ENCODE results near the gene MORN1.

Gene MORN1

DNA sequence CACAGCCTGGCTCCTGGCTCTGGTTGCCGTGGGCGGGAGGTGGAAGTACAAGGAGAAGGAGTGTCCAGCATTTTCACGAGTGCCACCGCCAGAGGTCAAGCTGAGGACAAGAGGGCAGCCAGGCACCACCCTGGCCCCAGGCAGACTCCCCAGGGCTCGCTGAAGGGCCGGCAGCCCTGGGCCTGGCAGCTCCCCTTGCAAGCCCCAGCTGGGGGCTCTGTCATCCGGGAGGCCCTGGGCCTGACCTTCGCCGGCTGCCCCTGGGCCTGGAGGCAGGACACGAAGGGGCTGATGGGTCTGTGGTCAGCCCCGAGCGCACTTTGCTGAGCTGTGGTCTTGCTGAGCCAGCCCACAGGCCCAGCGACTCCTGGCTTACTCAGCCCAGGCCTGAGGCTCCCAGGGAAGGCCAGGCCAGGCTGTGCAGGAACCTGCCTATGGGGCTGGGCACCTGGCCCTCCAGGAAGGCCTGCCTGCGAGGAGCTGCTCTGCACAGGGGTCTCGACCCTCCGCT is 74.8 kb downstream of the MORN1 start:
- no peak for DNase-seq

DNA sequence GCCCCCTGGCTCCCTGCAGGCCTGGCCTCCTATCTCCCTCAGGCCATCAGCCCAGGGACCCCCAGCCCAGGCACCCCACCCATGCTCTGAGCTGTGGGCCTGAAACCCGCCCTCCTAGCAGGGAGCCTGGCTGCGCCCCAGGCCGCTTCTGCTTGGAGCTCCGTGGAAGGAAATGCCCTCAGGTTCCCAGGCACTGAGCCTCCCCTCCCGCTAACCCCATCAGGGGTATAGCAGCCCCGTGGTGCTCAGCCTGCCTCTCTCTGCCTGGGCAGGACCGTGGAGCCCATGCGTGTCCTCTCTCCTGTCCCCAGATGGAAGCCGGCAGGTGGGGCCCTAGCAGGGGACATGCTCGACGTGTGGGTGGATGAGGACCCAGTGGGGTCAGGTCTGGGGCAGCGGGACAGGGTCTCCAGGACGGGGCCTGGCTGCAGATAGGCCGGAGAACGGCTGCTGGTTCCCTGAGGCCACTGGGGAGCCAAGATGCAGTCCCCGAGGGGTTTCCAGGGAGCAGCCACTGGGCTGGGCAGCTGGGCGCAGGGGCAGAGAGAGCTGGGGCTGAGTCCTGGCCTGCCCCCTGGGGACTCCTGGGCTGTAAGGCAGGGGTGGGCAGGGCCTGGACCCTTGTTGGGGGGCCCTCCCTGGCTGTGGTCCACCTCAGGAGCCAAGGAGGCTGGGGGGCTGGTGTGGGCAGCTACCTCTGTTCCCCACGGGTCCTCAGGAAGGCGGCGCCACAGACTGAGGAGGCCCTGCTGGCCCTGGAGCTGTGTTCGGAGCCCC is 75.5 kb downstream of the MORN1 start:
- no peak for DNase-seq

DNA sequence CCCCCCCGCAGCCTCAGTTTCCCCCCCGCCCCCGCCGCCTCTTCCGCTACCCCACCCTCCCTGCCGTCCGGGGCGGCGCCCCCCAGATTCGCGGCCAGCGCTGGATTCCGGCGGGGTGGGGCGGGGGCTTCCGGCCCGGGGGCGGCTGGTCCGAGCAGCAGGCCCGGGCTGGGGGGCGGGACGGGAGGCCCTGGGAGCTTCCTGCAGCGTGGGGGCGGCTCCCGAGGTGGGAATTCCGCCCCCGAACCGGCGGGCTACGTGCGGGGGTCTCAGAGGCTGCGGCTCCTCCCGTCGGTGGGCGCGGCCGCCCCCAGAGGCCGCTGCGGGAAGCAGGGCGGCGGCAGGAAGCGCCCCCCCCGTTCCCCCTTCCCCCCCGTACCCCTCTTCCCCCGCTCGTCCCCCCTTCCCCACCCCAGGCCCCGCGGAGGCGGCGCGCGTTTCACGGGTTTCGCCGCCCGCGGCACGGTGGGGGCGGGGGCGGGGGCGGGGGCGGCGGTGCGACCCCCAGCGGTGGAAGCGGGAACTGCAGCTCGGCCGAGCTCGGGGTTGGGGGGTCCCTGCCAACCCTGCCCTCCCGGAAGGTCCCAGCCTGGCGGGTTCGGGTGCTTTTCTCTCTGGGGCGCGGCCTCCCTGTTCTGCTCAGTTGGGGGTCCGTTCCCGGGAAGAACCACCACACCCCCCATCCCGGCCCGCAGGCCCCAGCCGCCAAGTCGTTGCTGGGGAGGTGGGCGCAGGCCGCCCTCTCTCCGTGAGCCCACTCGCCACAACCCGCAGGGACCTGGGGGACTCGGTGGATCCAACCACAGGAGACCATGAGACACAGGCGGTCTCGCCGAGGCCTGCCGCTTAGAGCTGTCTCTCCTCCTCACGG is 76.3 kb downstream of the MORN1 start:
- peak; percentile 64 for DNase-seq

DNA sequence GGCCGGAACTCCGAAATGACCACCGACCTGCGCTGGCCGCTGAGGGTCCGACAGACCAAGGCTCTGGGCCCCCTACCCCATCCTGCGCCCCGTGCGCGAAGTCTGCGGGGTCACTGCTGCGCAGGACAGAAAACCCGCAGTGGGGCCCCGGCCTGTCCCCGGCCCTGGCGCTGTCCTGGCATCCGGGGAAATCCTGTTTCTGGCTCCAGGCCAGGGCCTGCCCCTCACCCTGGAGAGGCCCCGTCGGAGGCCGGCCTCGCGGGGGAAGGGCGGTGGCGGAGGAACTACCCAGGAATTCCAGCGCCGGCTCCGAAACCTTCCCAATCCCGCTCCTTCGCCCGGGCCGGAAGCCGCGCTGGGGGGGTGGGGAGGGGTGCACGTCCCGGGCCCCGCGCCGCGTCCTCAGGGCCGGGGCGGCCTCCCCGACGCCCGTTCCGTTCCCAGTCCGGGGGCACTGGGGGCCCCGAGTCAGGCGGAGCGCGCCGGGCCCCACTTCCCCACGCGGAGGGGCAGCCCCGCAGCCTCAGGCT is 77.0 kb downstream of the MORN1 start:
- no peak for DNase-seq

DNA sequence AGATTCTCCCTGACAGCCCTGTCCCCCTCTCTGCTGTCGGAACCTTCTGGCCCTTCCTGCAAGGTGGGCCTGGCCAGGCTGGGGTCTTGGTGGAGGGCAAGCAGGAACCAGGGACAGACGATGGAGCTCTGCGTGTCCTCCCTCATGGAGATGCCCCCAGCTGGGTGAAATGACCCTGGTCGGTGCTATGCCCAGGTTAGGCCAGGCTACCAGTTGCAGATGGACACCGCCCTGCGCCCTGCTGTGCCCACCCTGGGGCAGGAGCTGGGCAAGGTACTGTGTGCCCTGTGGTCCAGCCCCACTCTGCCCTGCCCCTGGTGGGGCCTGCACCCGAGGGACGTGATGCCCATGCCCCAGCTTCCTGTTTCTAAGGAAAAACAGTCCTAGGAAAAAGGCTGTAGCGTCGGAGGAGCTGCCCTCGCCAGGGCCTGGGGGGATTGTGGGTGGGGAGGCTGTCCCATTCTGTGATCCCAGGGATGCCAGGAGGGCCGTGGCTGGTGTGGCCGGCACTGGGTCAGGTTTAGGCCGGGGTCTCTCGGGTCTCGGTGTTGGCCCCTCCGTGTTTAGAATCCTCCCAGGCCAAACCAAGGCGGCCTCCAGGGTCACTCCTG is 77.6 kb downstream of the MORN1 start:
- no peak for DNase-seq

DNA sequence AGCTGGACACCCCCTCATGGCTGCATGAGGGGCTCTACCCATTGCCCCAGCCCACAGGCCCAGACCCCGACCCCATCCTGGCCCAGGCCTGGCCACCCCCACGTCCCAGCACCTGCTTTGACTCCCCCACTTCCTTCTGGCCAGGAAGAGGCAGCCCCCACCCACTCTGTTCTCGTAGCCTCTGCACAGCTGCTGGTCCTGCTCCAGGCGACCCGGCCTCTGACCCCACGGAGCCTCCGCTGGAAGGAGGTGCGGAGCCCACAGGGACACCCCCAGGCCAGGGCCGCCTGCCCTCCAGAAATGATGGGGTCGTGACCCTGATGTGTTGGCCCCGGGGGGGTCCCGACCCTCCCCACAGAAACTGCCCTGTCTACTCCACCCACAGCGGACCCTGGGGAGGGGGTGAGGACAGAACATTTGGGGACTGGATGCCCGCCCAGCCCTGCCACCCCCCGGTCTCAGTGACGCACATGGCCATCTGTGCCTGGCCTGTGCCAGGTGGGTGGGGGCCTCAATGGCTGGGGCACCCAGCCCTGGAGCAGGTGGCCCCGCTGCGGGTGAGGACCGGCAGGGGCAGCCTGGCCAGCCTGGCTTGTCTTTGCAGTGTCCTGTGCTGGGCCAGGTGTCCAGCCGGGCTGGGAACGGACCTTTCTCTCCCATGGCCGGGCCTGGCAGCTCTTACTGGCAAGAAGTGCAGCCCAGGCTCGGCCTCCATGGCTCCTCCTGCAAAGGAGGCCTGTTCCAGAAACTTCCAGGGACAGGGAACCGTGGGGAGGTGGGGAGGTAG is 78.6 kb downstream of the MORN1 start:
- no peak for DNase-seq

DNA sequence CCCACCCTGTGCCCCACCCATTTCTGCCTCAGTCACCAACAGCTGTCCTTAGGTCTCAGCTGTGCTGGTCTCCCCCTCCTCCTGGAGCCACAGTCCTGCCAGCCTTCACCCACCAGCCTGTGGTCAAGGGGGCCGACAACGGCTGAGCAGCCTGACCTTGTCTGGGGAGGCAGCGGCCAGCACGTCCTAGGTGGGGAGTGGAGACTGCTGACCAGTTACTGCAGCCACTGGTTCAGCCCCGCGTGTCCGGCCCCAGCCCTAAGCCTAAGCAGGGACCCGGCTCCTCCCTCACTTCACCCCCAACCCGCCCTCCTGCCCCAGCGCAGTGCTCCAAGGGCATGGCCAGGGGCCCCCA is 79.2 kb downstream of the MORN1 start:
- no peak for DNase-seq

DNA sequence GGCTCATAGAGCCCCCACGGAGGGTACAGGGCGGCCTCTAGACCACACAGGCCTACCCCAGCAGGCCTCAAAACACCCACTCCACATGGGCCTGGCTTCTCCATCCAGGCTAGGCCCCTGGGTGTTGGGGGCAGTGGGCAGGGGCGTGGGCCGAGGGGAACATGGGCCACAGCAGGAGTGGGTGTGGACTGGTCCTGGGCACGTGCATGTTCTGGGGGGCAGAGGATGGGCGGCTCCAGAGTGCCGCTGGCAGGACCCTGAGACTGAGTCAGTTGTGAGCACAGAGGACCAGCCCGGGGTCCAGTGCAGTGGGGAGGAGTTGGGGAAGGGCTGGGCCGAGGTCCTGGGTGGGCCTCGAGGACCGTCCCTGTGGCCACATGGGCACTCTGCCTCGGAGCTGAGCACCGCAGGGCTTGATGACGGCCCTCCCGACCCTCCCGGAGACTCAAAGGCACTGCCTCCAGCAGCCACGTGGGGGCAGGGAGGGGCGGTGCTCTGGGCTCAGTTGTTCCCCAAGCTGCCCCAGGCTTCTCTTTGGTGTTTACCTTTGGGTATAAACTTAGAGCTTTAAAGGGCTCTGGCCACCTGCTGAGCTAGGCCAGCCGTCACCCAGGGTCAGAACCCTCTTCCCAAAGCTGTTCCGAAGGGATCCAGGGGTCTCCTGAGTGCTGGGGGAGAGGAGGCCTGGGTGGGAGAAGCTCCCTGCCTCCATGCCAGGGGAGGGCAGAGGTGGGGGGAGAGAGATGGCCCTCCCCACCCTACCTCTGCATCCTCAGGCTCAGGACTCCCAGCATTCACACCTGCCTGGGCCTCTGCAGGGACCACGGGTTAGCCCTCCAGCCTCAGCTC is 79.9 kb downstream of the MORN1 start:
- peak; percentile 71 for DNase-seq

DNA sequence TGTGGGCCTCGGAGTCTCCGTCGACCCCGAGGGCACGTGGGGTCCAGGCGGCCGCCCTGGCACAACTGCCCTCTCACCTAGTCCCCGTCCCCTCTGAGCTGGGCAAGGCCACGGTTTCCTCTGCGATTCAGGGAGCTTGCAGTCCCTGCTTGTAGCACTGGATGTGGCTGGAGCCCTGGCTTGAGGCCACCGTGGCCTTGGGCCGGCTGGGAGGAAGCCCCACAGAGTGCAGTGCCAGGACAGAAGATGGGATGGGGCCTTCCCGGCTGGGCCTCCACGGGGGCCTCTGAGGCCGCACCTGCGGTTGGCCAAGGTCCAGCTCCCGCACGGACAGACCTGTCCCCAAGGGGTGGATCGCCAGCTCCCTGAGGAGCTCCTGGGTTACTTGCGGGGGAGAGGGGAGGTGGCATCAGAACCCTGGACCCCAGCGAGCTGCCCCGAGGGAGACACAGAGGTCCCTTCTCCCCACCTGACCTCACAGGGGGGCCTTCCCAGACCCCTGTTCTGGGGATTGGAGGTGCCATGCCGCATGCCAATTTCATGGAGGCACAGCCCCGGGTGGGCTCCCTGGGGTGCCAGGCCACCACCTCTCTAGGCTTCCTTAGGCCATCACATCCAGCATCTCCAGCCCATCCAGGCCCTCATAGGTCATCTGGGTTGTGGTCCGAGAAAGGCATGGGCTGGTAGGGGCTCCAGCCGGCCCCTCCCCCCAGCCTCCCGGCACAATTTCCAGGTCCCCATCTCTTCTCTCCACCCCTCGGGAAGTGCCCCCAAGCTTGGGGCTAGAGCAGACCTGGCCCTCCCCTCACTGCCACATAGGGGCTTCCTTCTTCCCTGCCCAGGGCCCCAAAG is 80.8 kb downstream of the MORN1 start:
- DNase-seq: no peak

DNA sequence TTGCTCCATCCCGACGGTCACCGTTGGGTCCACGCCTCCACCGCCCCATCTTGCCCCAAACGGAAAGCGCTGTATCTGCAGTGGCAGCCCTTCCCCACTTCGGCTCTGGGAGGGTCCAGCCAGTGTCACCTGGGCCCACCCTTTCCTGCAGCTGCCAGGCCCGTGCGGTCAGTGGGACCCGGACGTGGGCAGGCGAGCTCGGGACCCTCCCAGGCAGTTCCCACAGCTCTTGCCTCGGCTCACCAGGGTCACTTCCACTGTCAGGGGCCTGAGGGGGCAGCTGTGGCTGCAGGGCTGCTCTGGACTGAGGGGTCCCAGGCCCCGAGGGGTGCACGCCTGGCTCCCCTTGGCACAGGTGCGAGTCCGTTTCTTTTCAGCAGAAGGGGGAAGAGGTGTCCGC is 82.5 kb downstream of the MORN1 start:
- no peak for DNase-seq

DNA sequence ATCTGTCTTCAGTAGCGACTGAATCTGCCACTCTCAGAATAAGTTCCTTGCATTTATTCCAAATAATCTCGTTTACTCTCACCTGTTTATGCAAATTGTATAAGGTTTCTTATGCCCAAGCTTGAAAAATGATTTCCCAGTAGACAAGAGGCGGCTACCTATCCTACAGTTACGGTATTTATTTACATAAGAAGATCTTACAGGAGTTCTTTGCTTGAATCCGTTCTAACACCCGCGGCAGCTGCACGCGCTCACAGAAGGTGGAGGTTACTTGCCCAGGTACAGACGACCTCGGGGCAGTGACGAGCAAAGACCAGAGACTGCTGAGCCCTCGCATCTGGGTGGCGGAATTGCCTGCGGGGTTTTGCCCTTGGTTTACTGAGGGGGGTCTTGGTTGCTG is 83.4 kb downstream of the MORN1 start:
- no peak for DNase-seq

DNA sequence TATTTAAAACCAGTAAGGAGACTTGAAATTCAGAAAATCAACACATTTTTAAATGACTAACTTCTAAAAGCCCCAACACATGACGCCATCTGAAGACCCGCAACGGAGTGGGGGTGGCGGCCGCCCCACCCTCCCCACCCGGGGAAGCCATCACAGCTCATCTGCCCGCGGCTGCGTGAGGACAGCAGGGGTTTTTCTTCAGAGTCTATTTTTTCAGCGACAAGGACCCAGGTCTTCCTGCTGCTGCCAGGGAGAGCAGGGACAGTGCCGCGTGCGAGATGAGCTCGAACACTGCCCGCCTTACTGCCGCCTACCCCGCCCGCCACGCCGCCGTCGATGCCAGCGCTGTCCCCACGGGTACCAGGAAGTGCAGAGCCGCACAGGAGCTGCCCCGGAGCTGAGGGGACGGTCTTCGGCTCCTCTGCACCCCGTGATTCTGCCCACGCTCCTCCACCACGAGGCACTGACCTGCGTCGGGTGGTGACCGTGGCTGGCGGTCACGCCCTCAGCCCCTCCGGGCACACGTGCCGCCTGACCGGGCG is 84.2 kb downstream of the MORN1 start:
- no peak for DNase-seq

DNA sequence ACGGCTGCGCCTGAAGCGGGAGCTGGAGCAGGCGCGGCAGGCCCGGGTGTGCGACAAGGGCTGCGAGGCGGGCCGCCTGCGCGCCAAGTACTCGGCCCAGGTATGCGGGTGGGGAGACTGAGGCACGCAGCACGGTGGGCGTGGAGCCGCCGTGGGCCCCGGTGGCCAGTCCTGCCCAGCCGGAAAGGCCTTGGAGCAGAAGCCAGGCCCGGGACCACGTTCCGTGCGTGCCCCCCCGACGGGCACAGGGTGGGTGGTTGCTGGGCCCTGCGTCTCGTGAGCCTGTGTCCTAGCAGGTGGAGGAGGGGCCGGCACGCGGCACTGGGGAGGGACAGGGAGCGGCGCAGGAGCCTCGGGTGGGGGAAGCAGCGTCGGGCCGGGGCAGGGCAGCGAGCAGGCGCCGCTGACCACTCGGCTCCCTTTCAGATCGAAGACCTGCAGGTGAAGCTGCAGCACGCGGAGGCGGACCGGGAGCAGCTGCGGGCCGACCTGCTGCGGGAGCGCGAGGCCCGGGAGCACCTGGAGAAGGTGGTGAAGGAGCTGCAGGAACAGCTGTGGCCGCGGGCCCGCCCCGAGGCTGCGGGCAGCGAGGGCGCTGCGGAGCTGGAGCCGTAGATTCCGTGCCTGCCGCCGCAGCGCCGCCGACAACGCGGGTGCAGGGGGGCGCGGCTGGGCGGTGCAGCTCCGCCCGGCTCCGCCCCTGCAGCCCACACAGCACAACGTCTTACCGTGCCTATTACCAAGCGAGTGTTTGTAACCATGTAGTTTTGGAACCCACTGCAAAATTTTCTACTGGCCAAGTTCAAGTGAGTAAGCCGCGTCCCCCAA is 85.0 kb downstream of the MORN1 start:
- no peak for DNase-seq

DNA sequence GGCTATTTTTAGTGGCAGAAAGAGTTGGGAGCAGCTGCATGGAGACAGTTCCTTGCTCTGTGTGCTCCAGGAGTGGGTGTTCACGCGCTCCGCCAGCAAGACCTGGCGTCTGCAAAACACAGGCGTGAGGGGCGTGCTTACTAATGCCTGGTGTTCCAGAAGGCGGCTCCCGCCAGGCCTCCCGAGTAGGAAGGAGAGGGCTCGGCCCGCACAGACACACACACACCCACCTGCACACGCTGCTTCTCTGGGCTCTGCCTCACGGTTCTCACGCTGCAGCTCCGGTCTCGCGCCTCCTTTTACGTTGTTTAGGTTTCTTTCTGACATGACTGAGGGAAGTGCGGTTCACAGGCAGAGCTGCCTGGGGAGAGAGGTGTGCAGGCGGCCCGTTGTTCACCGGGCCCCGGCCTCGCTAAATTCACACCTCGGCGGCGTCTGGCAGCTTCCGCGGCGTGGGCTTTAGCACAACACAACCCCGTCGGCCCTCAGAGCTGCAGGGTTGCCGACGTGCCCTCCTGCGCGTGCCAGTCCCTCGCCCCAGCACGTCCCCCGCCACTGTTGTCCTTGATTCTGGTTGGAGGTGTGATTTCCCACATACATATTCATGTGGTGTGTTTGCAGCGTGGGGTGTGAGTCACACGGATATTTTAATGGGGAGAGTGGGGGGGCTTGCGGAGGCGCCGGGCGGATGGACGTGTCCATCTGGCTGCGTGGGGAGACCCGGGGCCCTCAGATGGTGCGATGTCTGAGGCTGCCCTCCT is 86.3 kb downstream of the MORN1 start:
- DNase-seq: no peak

DNA sequence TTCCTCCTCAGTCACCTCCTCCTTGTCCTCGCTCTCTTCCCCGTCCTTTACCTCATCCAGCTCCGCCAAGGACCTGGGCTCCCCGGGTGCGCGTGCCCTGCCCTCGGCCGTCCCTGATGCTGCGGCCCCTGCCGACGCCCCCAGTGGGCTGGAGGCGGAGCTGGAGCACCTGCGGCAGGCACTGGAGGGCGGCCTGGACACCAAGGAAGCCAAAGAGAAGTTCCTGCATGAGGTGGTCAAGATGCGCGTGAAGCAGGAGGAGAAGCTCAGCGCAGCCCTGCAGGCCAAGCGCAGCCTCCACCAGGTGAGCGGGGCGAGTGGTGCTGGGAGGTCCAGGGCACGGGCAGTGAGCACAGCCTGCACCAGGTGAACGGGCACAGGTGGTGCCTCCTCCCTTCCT is 87.1 kb downstream of the MORN1 start:
- no peak for DNase-seq

DNA sequence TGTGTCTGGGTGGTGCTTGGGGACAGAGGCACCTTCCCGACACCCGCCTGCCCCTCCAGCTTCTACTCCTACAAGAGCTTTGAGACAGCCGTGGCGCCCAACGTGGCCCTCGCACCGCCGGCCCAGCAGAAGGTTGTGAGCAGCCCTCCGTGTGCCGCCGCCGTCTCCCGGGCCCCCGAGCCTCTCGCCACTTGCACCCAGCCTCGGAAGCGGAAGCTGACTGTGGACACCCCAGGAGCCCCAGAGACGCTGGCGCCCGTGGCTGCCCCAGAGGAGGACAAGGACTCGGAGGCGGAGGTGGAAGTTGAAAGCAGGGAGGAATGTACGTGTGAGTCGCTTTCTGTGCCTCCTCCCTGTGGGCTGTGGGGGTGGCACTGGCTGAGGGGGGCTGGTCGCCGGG is 87.6 kb downstream of the MORN1 start:
- no peak for DNase-seq

DNA sequence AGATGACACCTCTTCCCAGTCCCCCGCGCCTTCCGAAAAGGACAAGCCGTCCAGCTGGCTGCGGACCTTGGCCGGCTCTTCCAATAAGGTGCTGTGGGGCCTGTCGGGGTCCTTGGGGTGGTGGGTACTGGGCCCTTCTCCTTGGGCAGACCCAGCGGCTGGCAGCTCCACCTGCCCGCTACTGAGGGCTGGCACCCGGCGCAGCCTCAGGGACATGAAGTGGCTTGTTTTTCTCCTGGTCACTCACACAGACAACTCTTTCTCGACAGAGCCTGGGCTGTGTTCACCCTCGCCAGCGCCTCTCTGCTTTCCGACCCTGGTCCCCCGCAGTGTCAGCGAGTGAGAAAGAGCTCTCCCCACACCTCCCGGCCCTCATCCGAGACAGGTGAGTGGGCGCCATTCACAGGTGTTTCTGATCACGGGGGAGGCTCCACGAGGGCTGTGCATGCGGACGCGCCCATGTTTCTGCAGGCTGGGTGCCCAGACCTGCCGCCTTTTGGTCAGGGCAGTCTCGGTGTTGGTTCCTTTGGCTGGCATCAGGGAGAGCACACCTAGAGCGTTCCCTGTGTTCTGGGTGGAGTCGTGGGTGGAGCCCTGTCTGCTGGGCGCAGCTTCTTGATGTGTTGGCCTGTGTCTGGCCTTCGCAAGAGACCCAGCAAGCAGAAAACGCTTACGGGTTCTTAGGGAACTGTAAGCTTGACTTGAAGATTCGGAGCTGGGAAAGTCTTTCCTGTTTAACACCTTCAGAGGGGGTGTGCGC is 88.2 kb downstream of the MORN1 start:
- DNase-seq: no peak
